Measurements from ENCODE around the gene CHD2. TPM values are rescaled to one million over a fixed set of nuclear protein-coding genes. Genes with fewer than 3 reads are reported as not detected.

The CHD2 gene
- polyA plus RNA-seq, 1 experiment, result 38.2 TPM

DNA sequence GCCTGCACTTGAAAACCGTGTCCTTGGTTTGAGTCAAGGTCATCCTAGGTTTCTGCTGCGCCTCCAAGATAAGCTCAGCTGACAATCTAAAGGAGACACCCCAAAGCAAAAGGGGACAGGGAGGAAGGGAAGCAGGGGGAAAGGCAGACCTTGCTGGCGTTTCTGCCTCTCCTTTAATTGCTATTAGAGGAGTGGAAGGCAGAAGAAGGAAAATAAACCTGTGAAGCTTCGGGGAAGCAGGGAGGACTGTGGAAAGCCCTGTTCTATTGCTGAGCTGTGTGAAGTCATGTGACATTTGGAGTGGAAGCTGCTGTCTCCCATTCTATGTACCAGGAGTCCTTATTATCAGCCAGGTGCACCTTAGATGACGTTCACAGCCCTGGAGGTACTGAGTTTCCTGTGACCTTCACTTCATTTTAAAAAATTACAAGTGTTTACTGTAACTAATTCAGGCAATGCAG, 21.5 kb upstream of the CHD2 start:
- no peak for TF ChIP-seq CTCF (IDR thresholded peaks at IDR 0.05; ENCODE audit: insufficient read depth, low read depth, low read length)
- no peak overlapping the region for H3K4me3 ChIP-seq (ENCODE audit: low read depth, low read length)
- DNase-seq (ENCODE audit: low read depth), result no peak
- H3K36me3 ChIP-seq (ENCODE audit: control insufficient read depth, insufficient read depth, low read length), result no peaks in the 10 kb centered on the region
- no peaks in the 10 kb centered on the region for H3K27me3 ChIP-seq (ENCODE audit: control insufficient read depth, insufficient read depth, low read length)
- POLR2A ChIA-PET, result interaction anchor here (0.6 kb wide), 1 partner anchor 68 kb away, joined by 6 read pairs; no protein-coding TSS in a partner anchor
- CTCF ChIA-PET, result interaction anchor here (1.5 kb wide), 1 partner anchor 9 kb away, joined by 7 read pairs; no protein-coding TSS in a partner anchor

DNA sequence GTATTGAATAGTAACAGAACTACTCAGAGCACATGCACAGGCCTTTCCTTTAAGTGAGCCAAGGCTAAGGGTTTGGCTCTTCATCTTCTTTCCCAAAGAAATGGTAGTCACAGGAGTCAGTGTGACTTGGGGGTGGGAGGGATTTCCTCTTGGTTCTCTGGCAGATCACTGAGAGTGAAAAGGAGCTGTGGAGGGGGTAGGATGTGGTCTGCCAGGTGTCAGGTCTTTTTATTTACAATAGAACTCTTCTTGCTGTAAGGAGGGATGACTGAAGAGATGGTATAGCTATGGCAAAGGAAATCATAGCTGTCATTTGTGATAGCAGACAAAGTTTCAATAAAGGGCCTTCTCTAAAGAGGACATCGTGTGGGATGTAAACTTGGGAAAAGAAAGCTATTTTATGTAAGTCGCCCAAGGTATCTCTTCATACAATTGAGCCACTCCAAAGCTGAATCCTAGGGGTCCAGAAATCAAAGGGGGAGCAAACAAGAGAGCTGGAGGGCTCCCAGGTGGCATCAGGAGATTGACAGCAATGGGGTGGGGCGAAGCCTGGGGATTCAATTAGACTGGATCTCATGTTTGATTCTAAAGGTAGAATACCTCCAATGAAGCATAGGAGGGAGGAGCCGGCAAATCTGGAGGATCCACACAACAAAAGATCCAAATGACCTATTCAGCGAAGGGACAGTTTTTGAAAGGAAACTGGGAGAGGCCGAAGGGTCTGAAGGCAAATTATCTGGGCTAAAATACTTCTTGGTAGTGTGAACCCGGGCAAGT, 20.0 kb upstream of the CHD2 start:
- no peak for DNase-seq (ENCODE audit: low read depth)
- Histone ChIP-seq H3K36me3 (ENCODE audit: control insufficient read depth, insufficient read depth, low read length) (no peaks in the 10 kb centered on the region), H3K4me3 (ENCODE audit: low read depth, low read length) (no peak overlapping the region), H3K27me3 (ENCODE audit: control insufficient read depth, insufficient read depth, low read length) (no peaks in the 10 kb centered on the region)
- CTCF ChIA-PET, result interaction anchor here (1.0 to 1.9 kb wide), 5 partner anchors 12 to 71 kb away, joined by 3 to 5 read pairs (median 4); no protein-coding TSS in a partner anchor
- no peak for TF ChIP-seq CTCF (IDR thresholded peaks at IDR 0.05; ENCODE audit: insufficient read depth, low read depth, low read length)
- POLR2A ChIA-PET, result no interaction called here

- H3K27me3 ChIP-seq (ENCODE audit: control insufficient read depth, insufficient read depth, low read length), result no peaks in the 10 kb centered on the region
- H3K36me3 ChIP-seq (ENCODE audit: control insufficient read depth, insufficient read depth, low read length), result no peaks in the 10 kb centered on the region
- ChIA-PET POLR2A (interaction anchor here (0.6 to 0.7 kb wide), 3 partner anchors 11 to 79 kb away, joined by 3 to 9 read pairs (median 5); no protein-coding TSS in a partner anchor), CTCF (interaction anchor here (0.8 to 2.3 kb wide), 6 partner anchors 12 to 72 kb away, joined by 3 to 12 read pairs (median 4); no protein-coding TSS in a partner anchor)
- TF ChIP-seq CTCF (IDR thresholded peaks at IDR 0.05; ENCODE audit: insufficient read depth, low read depth, low read length), result no peak
- no peak for DNase-seq (ENCODE audit: low read depth)
- H3K4me3 ChIP-seq (ENCODE audit: low read depth, low read length), result no peak overlapping the region
These were observed 19.3 kb upstream of the CHD2 start for GRCh38 chr15:92880796-92881195.

DNA sequence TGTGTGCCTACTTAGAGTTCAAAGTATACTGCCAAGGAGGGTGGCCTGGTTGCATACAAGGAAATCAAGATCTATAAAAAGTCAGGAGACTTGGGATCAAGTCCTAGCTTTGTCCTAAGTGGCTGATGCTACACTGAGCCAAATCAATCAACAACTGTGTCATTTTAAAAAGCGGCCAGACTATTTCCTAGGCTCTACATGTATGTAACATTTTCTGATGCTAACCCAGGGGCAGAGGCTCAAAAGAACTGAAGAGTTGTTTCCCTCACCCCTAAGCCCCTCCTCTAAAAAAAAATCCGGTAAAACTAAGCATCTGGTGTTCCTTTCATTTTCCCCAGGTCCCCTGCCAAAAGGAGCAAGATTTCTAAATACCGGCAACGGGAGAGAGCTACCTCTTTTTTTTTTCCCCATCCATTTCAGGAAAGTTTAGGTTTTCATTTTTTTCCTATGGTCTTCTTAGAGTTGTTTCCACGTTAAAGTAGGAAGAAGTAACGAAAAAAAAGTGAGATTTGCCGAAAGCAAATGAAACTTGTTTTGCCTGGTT, 18.8 kb upstream of the CHD2 start:
- ChIA-PET CTCF (interaction anchor here (0.8 to 2.3 kb wide), 4 partner anchors 15 to 72 kb away, joined by 3 to 12 read pairs (median 4); no protein-coding TSS in a partner anchor), POLR2A (interaction anchor here (0.6 to 0.7 kb wide), 3 partner anchors 12 to 80 kb away, joined by 3 to 9 read pairs (median 5); no protein-coding TSS in a partner anchor)
- no peak for TF ChIP-seq CTCF (IDR thresholded peaks at IDR 0.05; ENCODE audit: insufficient read depth, low read depth, low read length)
- H3K27me3 ChIP-seq (ENCODE audit: control insufficient read depth, insufficient read depth, low read length), result no peaks in the 10 kb centered on the region
- no peaks in the 10 kb centered on the region for H3K36me3 ChIP-seq (ENCODE audit: control insufficient read depth, insufficient read depth, low read length)
- no peak for DNase-seq (ENCODE audit: low read depth)
- H3K4me3 ChIP-seq (ENCODE audit: low read depth, low read length), result no peak overlapping the region

Measured in BJ (cell line).